GM18951 (cell line): ENCODE results near the gene STRA6.

ENCODE experiments used
- POLR2A ChIP-seq: IDR thresholded peaks from 4 replicates; pipeline ENCODE4 v1.6.1; 2011; ENCODE audit warnings: mild to moderate bottlenecking; ENCODE audit not compliant: insufficient read length, insufficient read depth; ENCODE audit errors: extremely low read depth
- in situ Hi-C: fragments of 300-500 bp; cut with MboI; formaldehyde crosslinking; loops from one replicate; pipeline ENCODE4 v1.12.0; 2022; ENCODE audit warnings: low sequenced_read_pairs, mixed read lengths, inconsistent platforms; ENCODE audit not compliant: unreplicated experiment

STRA6 gene

GRCh38 chr15:74233851-74234597, 31.4 kb upstream of the STRA6 start:
- no peak for TF ChIP-seq POLR2A
- in situ Hi-C loops = no loop called here

GRCh38 chr15:74233373-74233772, 30.8 kb upstream of the STRA6 start:
- no peak for TF ChIP-seq POLR2A
- in situ Hi-C loops = no loop called here

GRCh38 chr15:74231475-74231874, 28.9 kb upstream of the STRA6 start:
- TF ChIP-seq POLR2A = no peak
- in situ Hi-C loops = no loop called here

- no peak for TF ChIP-seq POLR2A
- in situ Hi-C loops = no loop called here
Observed at GRCh38 chr15:74229686-74230085, 27.1 kb upstream of the STRA6 start.

- no peak for TF ChIP-seq POLR2A
- in situ Hi-C loops = no loop called here
Observed at GRCh38 chr15:74228723-74229081, 26.1 kb upstream of the STRA6 start.

- no peak for TF ChIP-seq POLR2A
- in situ Hi-C loops = no loop called here
Observed at GRCh38 chr15:74227968-74228722, 25.6 kb upstream of the STRA6 start.

- in situ Hi-C loops = no loop called here
- TF ChIP-seq POLR2A = no peak
Observed at GRCh38 chr15:74226761-74227540, 24.4 kb upstream of the STRA6 start.

GRCh38 chr15:74225928-74226327, 23.3 kb upstream of the STRA6 start:
- in situ Hi-C loops = no loop called here
- TF ChIP-seq POLR2A = no peak

GRCh38 chr15:74222240-74223119, 19.9 kb upstream of the STRA6 start:
- in situ Hi-C loops = no loop called here
- no peak for TF ChIP-seq POLR2A

GRCh38 chr15:74221399-74222239, 19.0 kb upstream of the STRA6 start:
- in situ Hi-C loops = no loop called here
- no peak for TF ChIP-seq POLR2A

GRCh38 chr15:74220475-74221248, 18.1 kb upstream of the STRA6 start:
- in situ Hi-C loops = no loop called here
- TF ChIP-seq POLR2A = no peak
